Spleen (tissue), 11 donors: Measurements from ENCODE around the gene TTC34. TPM values are rescaled to one million over a fixed set of nuclear protein-coding genes. Genes with fewer than 3 reads are reported as not detected.

Experiments used
- DNase-seq: peaks from one replicate; pipeline ENCODE4 v3.0.0-alpha.2; 2020
- H3K27ac ChIP-seq, 8 donors: fragments of 200-600 bp; sonication (generic) in 7 of 8; 1 replicate in 4 of 8; 2 replicates in 4 of 8; pipeline versions ENCODE4 v1.5.0 to v1.8.0; 2016 to 2021; ENCODE audit warnings: inconsistent platforms in 4 of 8, mild to moderate bottlenecking in 4 of 8, moderate library complexity in 1 of 8
- H3K27me3 ChIP-seq, 7 donors: fragments of 200-600 bp; sonication (generic) in 6 of 7; replicated peaks in 1 of 7; 1 replicate in 4 of 7; 2 replicates in 3 of 7; pipeline versions ENCODE4 v1.5.0 to v1.8.0; 2016 to 2021; ENCODE audit warnings: inconsistent platforms in 3 of 7, mild to moderate bottlenecking in 1 of 7
- H3K36me3 ChIP-seq, 6 donors: fragments of 200-600 bp; sonication (generic) in 5 of 6; 1 replicate in 4 of 6; 2 replicates in 2 of 6; pipeline versions ENCODE4 v1.5.0 to v1.8.0; 2016 to 2021; ENCODE audit warnings: inconsistent platforms in 2 of 6
- H3K4me1 ChIP-seq, 6 donors: fragments of 200-600 bp; sonication (generic) in 5 of 6; 1 replicate in 3 of 6; 2 replicates in 3 of 6; pipeline versions ENCODE4 v1.5.0 to v1.8.0; 2016 to 2021; ENCODE audit warnings: inconsistent platforms in 3 of 6
- H3K4me3 ChIP-seq, 8 donors: fragments of 200-600 bp; sonication (generic) in 7 of 8; 1 replicate in 4 of 8; 2 replicates in 4 of 8; pipeline versions ENCODE4 v1.5.0 to v1.8.0; 2016 to 2021; ENCODE audit warnings: inconsistent platforms in 4 of 8, mild to moderate bottlenecking in 4 of 8, moderate library complexity in 2 of 8
- H3K9me3 ChIP-seq, 8 donors: fragments of 200-600 bp; sonication (generic) in 7 of 8; 1 replicate in 4 of 8; 2 replicates in 4 of 8; pipeline versions ENCODE4 v1.5.0 to v1.8.0; 2016 to 2021; ENCODE audit warnings: inconsistent platforms in 4 of 8
- POLR2A ChIP-seq, 3 donors: fragments of 450-650 bp; IDR thresholded peaks; one replicate each; pipeline ENCODE4 v1.5.1; 2017; ENCODE audit warnings: antibody characterized with exemption in 3 of 3, mild to moderate bottlenecking in 1 of 3
- POLR2AphosphoS5 ChIP-seq, 3 donors: sonication (generic); formaldehyde crosslinking; IDR thresholded peaks; one replicate each; pipeline ENCODE4 v1.5.1; 2017; ENCODE audit warnings: antibody characterized with exemption in 3 of 3
- whole genome bisulfite sequencing, 5 donors: extraction: QIAGEN DNeasy Blood & Tissue Kit in 3 of 5; methylation state at CpG; one replicate each; pipeline versions ENCODE4 v1.1.5 to v1.1.7; 2013 to 2018; 5-methylcytosine and 5-hydroxymethylcytosine counted together
- intact Hi-C: fragments of 100-400 bp; cut with DNase I; formaldehyde crosslinking; loops from one replicate; pipeline ENCODE4 v1.15.0; 2023; ENCODE audit warnings: low total_unique reads
- polyA plus RNA-seq, 3 donors: library from polyadenylated mRNA; stranded (reverse); fragments of 200-250 nt; gene quantifications; one replicate each; pipeline ENCODE4 v1.2.1, GENCODE V29; 2013
- total RNA-seq, 7 donors: library from RNA; depleted of rRNA in 3 of 7; stranded (reverse); fragments of >200 nt in 3 of 7; fragmentation: NEBNext Ultra II Directional in 4 of 7; extraction: Animal tissue kit (Norgen Biotek cat#: 25700) in 4 of 7; gene quantifications; one replicate each; pipeline versions ENCODE4 v1.1.0 to v1.2.1, GENCODE V29; 2016 to 2021
- TF ChIP-seq, protein P1 (sequence below), 11 experiments: fragments of 200-600 bp in 7 of 11; fragments of 450-650 bp in 4 of 11; sonication (generic) in 4 of 11; IDR thresholded peaks in 8 of 11; conservative IDR thresholded peaks in 3 of 11; 1 replicate in 7 of 11; 2 replicates in 4 of 11; pipeline versions ENCODE4 v1.4.0 to v1.8.0; 2016 to 2021; ENCODE audit warnings: antibody characterized with exemption in 11 of 11, inconsistent platforms in 4 of 11, mild to moderate bottlenecking in 1 of 11
- donor health status: healthy with polysubstance abuse.
- donor health status: DM: no; HTN: no; CAD: no; lungs with moderate emphysema.
- donor health status: DM: no; HTN: no; CAD: no.
- donor health status: Bipolar disorder and iron deficiency.
- donor health status: healthy.
- donor health status: DM: no; HTN: no; CAD: no.
- donor health status: DM: yes; HTN: yes; CAD: no.

Gene TTC34
- total and polyA plus RNA-seq, 10 donors = 0.09 to 2.8 (median 1.4) TPM

- Histone ChIP-seq H3K4me1 (no peaks in the 10 kb centered on the region), H3K9me3 (no peaks in the 10 kb centered on the region), H3K27me3 (peaks cover 0 to 100% (median 24%) of the 10 kb centered on the region in 7 donors), H3K36me3 (no peaks in the 10 kb centered on the region), H3K27ac (no peak overlapping the region), H3K4me3 (no peak overlapping the region)
- peak; percentile 60 for DNase-seq
- TF ChIP-seq POLR2A (IDR thresholded peaks at IDR 0.05) (no peak), POLR2AphosphoS5 (IDR thresholded peaks at IDR 0.05) (no peak)
- TF ChIP-seq, protein P1, sequence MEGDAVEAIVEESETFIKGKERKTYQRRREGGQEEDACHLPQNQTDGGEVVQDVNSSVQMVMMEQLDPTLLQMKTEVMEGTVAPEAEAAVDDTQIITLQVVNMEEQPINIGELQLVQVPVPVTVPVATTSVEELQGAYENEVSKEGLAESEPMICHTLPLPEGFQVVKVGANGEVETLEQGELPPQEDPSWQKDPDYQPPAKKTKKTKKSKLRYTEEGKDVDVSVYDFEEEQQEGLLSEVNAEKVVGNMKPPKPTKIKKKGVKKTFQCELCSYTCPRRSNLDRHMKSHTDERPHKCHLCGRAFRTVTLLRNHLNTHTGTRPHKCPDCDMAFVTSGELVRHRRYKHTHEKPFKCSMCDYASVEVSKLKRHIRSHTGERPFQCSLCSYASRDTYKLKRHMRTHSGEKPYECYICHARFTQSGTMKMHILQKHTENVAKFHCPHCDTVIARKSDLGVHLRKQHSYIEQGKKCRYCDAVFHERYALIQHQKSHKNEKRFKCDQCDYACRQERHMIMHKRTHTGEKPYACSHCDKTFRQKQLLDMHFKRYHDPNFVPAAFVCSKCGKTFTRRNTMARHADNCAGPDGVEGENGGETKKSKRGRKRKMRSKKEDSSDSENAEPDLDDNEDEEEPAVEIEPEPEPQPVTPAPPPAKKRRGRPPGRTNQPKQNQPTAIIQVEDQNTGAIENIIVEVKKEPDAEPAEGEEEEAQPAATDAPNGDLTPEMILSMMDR (IDR thresholded peaks at IDR 0.05 in 8 of 11, conservative IDR thresholded peaks at IDR 0.05 in 3 of 11) = no peak
- intact Hi-C loops = no loop called here
- 70 to 79% (median 79%) methylated on average over 3 to 19 of the region's 19 CpGs for WGBS, 5 donors
Observed at GRCh38 chr1:2804628-2805351, 3.3 kb upstream of the TTC34 start.

- Histone ChIP-seq H3K4me3 (no peak overlapping the region), H3K4me1 (no peaks in the 10 kb centered on the region), H3K36me3 (no peaks in the 10 kb centered on the region), H3K9me3 (no peaks in the 10 kb centered on the region), H3K27me3 (peaks cover 0 to 100% (median 24%) of the 10 kb centered on the region in 7 donors), H3K27ac (no peak overlapping the region)
- 63 to 76% (median 74%) methylated on average over 7 to 19 of the region's 19 CpGs for WGBS, 5 donors
- intact Hi-C loops = no loop called here
- no peak for TF ChIP-seq POLR2A (IDR thresholded peaks at IDR 0.05)
- no peak for TF ChIP-seq POLR2AphosphoS5 (IDR thresholded peaks at IDR 0.05)
- TF ChIP-seq, protein P1 (IDR thresholded peaks at IDR 0.05 in 8 of 11, conservative IDR thresholded peaks at IDR 0.05 in 3 of 11) = no peak
- DNase-seq = peak; percentile 65
Observed at GRCh38 chr1:2803931-2804627, 2.6 kb upstream of the TTC34 start.

DNA sequence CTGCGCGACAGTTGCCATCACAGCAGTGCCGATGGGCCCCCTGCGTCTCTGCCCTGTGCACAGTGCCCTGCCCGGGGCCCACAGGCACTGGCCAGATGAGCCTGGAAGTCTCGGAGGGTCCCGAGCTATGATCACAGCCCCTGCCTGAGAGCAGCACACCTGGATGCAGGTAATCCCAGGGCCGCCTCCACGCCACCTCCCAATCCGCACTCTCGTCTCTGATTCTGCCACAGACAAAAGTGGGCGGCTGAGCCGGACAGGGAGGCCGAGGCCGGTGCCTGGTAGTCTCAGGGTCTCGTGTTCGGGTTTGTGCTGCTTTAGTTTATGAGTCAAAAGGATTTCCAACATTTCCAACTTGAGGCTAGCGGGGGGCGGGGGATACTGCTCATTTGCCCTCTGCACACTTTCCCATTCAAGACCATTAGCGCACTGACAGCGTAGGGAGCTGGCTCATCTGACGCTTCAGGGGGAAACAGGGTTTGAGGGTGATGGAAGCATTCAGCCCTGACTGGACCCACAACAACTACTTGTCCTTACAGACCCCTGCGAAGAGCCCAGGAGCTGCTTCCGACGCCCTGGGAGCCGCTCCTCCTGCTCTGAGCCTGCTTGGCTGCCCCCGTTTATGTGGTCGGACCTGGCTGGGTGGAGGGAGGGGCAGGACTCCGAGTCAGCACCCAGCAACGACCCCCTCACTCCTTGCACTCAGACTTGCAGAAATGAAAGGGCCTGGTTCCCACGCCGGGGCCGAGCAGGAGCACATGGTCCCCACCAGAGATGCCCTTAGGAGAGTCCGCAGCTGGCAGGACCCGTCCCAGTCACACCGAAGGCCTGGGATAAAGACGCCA is 1.8 kb upstream of the TTC34 start:
- Histone ChIP-seq H3K4me3 (no peak overlapping the region), H3K9me3 (no peaks in the 10 kb centered on the region), H3K27me3 (peaks cover 0 to 95% (median 24%) of the 10 kb centered on the region in 7 donors), H3K4me1 (no peaks in the 10 kb centered on the region), H3K27ac (no peak overlapping the region), H3K36me3 (no peaks in the 10 kb centered on the region)
- intact Hi-C loops = no loop called here
- peak; percentile 70 for DNase-seq
- TF ChIP-seq POLR2A (IDR thresholded peaks at IDR 0.05) (no peak), POLR2AphosphoS5 (IDR thresholded peaks at IDR 0.05) (no peak)
- TF ChIP-seq, protein P1 (IDR thresholded peaks at IDR 0.05 in 8 of 11, conservative IDR thresholded peaks at IDR 0.05 in 3 of 11) = no peak
- WGBS, 5 donors = 74 to 88% (median 87%) methylated on average over 21 to 37 of the region's 37 CpGs
